GM23248 (cell line): ENCODE results near the gene UTS2R.

Experiments used
- EZH2 ChIP-seq: fragments of 200-600 bp; sonication (generic); IDR thresholded peaks from 2 replicates; pipeline ENCODE4 v1.6.1; 2018; ENCODE audit warnings: antibody characterized with exemption, mild to moderate bottlenecking; ENCODE audit not compliant: insufficient read depth, poor library complexity, severe bottlenecking
- EZH2phosphoT487 ChIP-seq: fragments of 200-600 bp; sonication (generic); IDR thresholded peaks from 2 replicates; pipeline ENCODE4 v1.6.1; 2018; ENCODE audit warnings: antibody characterized with exemption, moderate library complexity, mild to moderate bottlenecking, low read depth; ENCODE audit not compliant: insufficient read depth

DNA sequence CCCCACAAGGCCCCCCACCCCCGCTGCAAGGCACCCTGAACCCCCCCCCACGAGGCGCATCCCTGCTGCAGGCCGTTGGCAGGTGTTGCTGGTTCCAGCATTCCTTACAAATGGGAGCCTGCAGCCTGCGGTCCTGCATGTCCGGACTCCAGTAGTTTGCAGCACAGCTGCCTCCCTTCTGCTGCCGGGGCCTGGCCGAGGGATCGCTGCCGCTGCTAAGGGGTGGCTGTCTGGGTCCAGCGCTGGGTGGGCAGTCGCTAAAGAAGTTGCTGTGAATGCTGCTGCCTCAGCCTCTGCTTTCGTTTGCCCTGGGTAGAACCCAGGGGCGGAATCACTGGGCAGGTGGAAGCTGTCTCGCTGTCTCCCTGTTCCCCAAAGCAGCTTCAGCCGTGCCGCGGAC is 11.8 kb downstream of the UTS2R start:
- TF ChIP-seq EZH2 = no peak
- no peak for TF ChIP-seq EZH2phosphoT487
